GM19328 (cell line): ENCODE results near the gene GPSM1.

Experiments used
- ATAC-seq: cut with Tn5 transposase; IDR thresholded peaks from one replicate; pipeline ENCODE4 v1.9.1; 2021; ENCODE audit warnings: mild to moderate bottlenecking, moderate library complexity; ENCODE audit not compliant: unreplicated experiment

Gene GPSM1

DNA sequence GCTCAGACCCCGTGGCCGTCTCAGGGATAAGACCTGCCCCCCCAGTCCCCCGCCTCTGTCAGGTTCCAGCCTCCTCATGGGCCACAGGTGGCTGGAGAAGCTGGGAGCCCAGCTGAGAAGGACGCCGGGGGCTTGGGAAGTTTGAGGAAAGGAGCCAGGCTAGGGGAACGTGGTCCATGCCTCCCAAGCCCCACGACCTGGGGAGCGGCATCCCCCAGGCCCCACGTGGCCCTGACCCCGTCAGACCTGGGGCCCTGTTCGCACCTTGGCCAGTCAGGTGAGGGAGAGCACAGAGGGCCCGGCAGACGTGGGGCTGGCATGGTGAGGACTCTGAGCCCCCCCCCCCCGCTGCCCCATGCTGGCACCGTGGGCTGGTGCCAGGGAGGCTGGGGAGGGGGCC is 3.7 kb downstream of the GPSM1 start:
- no peak for ATAC-seq

GRCh38 chr9:136331556-136332481 is 4.5 kb downstream of the GPSM1 start:
- ATAC-seq: no peak

DNA sequence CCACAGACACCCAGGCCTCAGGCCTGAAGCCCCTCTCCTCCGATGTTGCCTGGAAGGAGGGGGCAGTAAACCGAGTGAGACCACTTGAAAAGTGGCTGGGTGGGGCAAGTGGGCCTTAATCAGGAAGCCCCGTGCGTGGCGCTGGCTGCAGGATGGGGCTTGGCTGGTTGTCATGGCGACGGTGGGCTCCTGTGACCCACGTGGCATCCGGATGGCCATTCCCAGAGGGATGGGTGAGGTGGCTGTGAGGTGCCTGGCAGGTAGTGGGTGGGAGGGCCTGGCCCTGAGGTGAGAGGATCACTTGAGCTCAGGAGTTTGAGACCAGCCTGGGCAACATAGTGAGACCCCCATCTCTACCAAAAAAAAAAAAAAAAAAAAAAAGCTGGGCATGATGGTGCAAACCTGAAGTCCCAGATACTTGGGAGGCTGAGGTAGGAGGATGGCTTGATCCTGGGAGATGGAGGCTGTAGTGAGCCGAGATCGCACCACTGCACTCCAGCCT is 5.2 kb downstream of the GPSM1 start:
- no peak for ATAC-seq

DNA sequence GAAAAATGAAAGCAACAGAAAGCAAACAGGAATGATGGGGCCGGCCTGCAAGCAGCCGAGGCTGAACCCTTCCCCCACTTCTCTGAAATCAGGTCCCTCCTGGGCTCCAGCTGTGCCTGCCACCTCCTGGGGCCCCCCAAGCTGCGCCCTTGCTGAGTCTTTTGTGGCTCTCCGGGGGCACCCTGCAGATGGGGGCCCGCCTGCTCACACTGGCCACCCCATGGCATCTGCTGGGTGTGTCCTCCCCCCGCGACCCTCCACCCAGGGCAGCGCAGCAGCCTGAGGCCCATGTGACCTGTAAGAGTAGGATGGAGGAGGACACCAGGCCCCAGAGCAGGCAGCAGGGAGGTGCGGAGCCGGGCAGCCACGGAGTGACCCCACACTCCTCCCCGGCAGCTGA is 5.7 kb downstream of the GPSM1 start:
- no peak for ATAC-seq

DNA sequence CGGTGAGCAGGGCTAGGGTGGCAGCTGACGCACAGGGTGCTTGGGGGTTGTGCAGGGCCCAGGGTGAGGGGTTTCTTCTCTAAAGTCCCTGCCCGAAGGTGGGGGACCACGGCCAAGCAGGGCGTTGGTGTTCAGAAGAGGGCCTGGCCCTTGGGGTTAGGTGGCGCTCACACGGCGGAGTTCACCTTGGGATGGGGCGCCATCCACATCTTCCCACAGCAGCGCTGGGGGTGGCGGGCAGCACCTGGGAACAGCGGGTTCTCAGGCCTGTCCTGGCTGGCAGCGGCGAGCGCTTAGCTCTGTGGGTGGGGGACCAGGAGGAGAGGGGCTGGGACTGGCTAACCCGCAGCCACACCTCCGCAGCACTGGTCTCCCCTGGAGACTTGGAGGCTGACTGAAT is 6.1 kb downstream of the GPSM1 start:
- ATAC-seq: no peak

- no peak for ATAC-seq
Observed at GRCh38 chr9:136334541-136334940, 7.2 kb downstream of the GPSM1 start.

DNA sequence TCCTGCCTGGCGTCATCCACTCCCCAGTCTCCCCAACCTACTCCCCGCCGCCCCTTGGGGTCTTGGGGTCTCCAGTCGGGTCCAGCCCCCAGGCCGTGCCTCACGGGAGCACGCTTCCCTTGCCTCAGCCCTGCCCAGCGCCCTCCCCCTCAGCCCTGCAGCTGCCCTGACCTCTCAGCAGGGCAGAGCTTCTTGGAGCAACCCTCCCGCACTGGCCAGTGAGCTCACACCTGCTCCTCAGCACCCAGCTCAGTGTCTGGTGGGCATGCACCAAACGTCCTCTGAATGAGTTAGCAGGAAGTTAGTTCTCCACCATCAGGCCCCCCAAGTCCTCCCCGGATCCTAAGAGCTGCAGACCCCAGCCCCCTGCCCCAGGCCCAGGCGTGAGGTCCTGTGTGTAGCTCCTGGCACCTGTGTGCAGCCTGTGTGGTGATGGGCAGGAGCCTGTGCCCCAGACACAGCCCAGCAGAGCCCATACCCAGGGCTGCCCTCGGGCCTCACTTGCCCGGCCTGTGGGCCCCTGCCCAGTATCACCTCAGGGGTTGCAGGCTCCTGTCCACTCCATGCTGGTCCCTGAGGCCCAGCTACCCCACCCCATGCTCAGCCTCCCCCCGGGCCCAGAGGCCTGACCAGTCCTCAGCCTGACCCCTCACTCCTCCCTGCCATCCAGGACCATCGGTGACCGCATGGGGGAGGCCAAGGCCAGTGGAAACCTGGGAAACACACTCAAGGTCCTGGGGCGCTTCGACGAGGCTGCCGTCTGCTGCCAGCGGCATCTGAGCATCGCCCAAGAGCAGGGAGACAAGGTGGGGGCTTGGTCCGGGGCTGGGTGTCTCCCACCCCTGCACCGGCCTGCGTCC is 8.2 kb downstream of the GPSM1 start:
- ATAC-seq: no peak

- ATAC-seq: no peak
Observed at GRCh38 chr9:136336156-136336870, 9.0 kb downstream of the GPSM1 start.

DNA sequence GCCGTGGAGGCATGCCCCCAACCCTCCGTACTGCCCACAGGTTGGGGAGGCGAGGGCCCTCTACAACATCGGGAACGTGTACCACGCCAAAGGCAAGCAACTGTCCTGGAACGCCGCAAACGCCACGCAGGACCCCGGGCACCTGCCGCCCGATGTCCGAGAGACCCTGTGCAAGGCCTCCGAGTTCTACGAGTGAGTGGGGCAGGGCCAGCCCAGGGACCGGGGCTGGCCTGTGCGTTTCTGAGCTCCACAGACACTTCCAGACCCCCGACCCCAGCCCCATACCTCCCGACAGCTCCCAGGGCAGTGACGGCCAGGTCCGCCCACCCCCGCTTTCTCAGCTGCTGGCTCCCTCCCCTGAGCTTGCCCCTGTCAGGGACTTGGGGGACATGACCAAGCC is 9.5 kb downstream of the GPSM1 start:
- ATAC-seq: no peak

GRCh38 chr9:136337416-136338395 is 10.4 kb downstream of the GPSM1 start:
- ATAC-seq: no peak

DNA sequence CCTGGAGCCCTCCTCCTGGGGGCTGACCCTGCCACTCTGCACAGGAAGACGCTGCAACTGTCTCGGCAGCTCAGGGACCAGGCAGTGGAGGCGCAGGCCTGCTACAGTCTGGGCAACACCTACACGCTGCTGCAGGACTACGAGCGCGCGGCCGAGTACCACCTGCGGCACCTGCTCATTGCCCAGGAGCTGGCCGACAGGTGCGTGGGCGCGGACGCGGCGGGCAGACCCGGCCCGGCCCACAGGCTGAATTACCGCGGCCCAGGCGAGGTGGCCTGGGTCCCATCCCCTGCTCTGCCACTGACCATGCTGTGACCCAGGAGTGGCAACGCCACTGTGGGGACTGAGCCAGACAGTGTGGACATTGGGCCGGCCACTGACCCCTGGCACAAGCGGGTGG is 11.2 kb downstream of the GPSM1 start:
- ATAC-seq: no peak

DNA sequence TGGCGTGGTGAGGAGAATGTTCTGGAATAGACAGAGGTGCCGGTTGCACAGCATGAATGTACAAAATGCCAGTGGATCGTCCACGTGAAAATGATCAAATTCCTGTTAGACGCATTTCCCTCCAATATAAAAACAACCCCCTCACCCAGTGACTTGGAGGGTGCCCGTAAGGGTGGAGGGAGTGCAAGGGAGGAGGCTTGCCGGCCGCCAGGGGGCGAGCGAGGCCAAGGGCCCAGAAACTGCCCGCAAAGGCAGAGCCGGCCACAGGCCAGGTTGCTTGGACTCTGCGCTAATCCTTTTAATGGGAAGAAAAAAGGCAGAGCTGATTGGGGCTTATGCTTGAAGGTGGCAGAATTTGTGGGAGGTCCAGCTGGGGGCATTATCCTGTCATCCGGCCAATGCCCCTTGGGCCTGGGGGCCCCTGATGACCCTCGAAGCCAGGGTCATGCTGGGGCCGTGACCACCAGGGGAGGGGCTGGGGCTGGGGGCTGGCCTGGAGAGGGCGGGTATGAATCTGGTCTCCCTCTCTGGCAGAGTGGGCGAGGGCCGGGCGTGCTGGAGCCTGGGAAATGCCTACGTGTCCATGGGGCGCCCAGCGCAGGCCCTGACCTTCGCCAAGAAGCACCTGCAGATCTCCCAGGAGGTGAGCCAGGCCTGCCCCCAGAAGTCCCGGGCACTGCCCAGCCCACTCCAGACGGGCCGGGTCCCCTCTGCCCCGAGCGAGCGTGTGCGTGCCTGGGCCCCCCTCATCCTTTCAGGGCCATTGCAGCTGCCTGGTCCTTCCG is 12.0 kb downstream of the GPSM1 start:
- ATAC-seq: no peak

GRCh38 chr9:136339958-136340310 is 12.6 kb downstream of the GPSM1 start:
- ATAC-seq: no peak

- ATAC-seq: no peak
Observed at GRCh38 chr9:136340356-136341041, 13.2 kb downstream of the GPSM1 start.

GRCh38 chr9:136341042-136341655 is 13.8 kb downstream of the GPSM1 start:
- no peak for ATAC-seq

DNA sequence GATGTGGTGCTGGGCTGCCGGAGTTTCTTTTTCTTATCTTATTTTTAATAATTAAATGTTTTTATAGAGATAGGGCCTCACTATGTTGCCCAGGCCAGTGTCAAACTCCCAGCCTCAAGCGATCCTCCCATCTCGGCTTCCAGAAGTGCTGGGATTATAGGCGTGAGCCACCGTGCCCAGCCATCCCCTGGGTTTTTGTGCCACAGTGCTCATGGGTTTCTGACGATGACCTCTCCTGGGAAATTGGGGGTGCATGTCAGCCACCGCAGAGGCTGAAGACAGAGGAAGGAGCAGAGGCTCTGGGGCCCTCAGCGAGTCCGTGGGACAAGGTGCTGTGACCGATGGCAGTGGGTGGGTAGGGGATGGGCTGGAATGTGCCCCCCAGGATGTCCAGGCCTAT is 14.4 kb downstream of the GPSM1 start:
- ATAC-seq: no peak

DNA sequence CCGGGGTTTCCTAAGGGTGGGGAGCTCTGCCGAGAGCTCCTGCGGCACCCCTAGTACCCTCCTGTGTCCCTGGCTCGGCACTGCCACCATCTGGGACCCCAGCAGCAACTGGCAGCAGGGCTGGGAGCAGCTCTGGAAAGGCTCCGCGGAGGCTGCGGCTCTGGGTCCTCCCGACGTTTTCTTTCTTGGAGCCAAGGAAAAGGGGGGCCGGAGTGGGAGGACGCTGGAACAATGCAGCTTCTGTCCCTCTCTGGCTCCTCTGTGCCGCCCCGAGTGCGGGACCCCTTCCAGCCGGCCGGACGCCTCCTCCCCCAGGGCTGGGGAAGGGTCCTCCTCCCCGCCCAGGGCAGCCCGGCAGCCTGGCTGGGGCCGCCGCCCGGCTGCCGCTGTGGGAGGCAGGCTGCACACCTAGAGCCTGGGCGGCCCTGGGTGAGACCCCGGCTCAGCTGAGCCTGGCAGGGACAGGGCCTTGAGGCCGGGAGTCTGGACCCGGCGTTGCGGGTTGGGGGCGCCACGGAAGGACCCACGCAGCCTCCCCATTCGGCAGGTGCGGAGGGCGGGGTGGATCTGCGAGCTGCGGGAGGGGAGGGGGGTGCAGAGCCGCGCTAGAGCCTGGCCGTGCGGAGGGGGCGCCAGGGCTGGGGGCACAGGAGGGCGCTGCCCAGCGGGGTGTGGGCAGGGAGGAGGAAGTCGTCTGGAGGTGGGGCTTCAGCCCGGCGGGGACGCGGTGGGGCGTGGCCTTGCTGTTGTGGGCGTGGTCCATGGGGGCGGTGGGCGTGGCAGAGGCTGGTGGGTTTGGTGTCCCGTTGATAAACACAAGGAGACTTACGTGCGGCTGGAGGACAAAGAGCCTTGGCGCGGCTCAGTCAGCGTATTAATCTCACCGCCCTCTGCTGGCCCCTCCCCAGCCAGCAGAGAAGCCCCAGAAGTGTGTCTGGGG is 15.1 kb downstream of the GPSM1 start:
- ATAC-seq: no peak
